SK-N-SH treated with all-trans-retinoic acid at 6 μM for 48 hours (cell line): ENCODE data around the gene MORC4.

ENCODE experiments used
- ATAC-seq: fragments of 200-7000 bp; cut with Tn5 transposase; 3 replicates; pipeline ENCODE4 v1.9.1; 2020; ENCODE audit warnings: mild to moderate bottlenecking, moderate library complexity
- BACH2 ChIP-seq: fragments of 250-450 bp; sonication (Bioruptor Pico); IDR thresholded peaks from 2 replicates; pipeline ENCODE4 v1.9.0; 2021; ENCODE audit warnings: mild to moderate bottlenecking, borderline replicate concordance
- CREB5 ChIP-seq: fragments of 250-450 bp; sonication (Bioruptor Pico); IDR thresholded peaks from 2 replicates; pipeline ENCODE4 v1.5.1; 2020; ENCODE audit warnings: low read depth, mild to moderate bottlenecking, moderate library complexity
- CSDC2 ChIP-seq: fragments of 250-450 bp; sonication (Bioruptor Pico); IDR thresholded peaks from 2 replicates; pipeline ENCODE4 v1.5.0; 2020; ENCODE audit warnings: mild to moderate bottlenecking, moderate library complexity
- ISL1 ChIP-seq: fragments of 250-450 bp; sonication (Bioruptor Pico); IDR thresholded peaks from 2 replicates; pipeline ENCODE4 v2.1.2; 2022; ENCODE audit warnings: mild to moderate bottlenecking, moderate library complexity
- OSR1 ChIP-seq: fragments of 250-450 bp; sonication (Bioruptor Pico); IDR thresholded peaks from 2 replicates; pipeline ENCODE4 v1.8.0; 2022; ENCODE audit warnings: moderate library complexity, mild to moderate bottlenecking, inconsistent platforms
- PATZ1 ChIP-seq: fragments of 250-450 bp; sonication (Bioruptor Pico); IDR thresholded peaks from 2 replicates; pipeline ENCODE4 v1.8.0; 2020; ENCODE audit warnings: mild to moderate bottlenecking, moderate library complexity, borderline replicate concordance
- PPARA ChIP-seq: fragments of 250-450 bp; sonication (Bioruptor Pico); IDR thresholded peaks from 2 replicates; pipeline ENCODE4 v1.5.0; 2020; ENCODE audit warnings: mild to moderate bottlenecking, borderline replicate concordance
- RARB ChIP-seq: fragments of 250-450 bp; sonication (Bioruptor Pico); IDR thresholded peaks from 2 replicates; pipeline ENCODE4 v1.8.0; 2021; ENCODE audit warnings: mild to moderate bottlenecking, moderate library complexity
- SNAI2 ChIP-seq: fragments of 250-450 bp; sonication (Bioruptor Pico); IDR thresholded peaks from 2 replicates; pipeline ENCODE4 v1.5.0; 2020; ENCODE audit warnings: mild to moderate bottlenecking, moderate library complexity
- TCF4 ChIP-seq: fragments of 250-450 bp; sonication (Bioruptor Pico); IDR thresholded peaks from 2 replicates; pipeline ENCODE4 v1.8.0; 2021; ENCODE audit warnings: mild to moderate bottlenecking, moderate library complexity, borderline replicate concordance
- ZC3H10 ChIP-seq: fragments of 250-450 bp; sonication (Bioruptor Pico); IDR thresholded peaks from 2 replicates; pipeline ENCODE4 v1.5.1; 2021; ENCODE audit warnings: mild to moderate bottlenecking, moderate library complexity
- ZFP3 ChIP-seq: fragments of 250-450 bp; sonication (Bioruptor Pico); IDR thresholded peaks from 2 replicates; pipeline ENCODE4 v1.5.0; 2020; ENCODE audit warnings: mild to moderate bottlenecking, moderate library complexity
- ZFP30 ChIP-seq: fragments of 450-650 bp; formaldehyde crosslinking; IDR thresholded peaks from 2 replicates; pipeline ENCODE4 v1.5.0; 2022; ENCODE audit warnings: mild to moderate bottlenecking, moderate library complexity
- ZNF565 ChIP-seq: fragments of 450-650 bp; formaldehyde crosslinking; conservative IDR thresholded peaks from 2 replicates; pipeline ENCODE4 v1.5.0; 2020; ENCODE audit warnings: low read depth, mild to moderate bottlenecking, moderate library complexity
- ZNF70 ChIP-seq: fragments of 450-650 bp; formaldehyde crosslinking; IDR thresholded peaks from 2 replicates; pipeline ENCODE4 v1.5.0; 2020; ENCODE audit warnings: mild to moderate bottlenecking, moderate library complexity
- ZNF8 ChIP-seq: fragments of 450-650 bp; formaldehyde crosslinking; IDR thresholded peaks from 2 replicates; pipeline ENCODE4 v1.5.0; 2020; ENCODE audit warnings: mild to moderate bottlenecking, moderate library complexity
- TF ChIP-seq, protein P1 (sequence below): fragments of 250-450 bp; sonication (Bioruptor Pico); IDR thresholded peaks from 2 replicates; pipeline ENCODE4 v1.8.0; 2021; ENCODE audit warnings: low read depth, mild to moderate bottlenecking, moderate library complexity, borderline replicate concordance
- TF ChIP-seq, protein P2 (sequence below): fragments of 250-450 bp; sonication (Bioruptor Pico); IDR thresholded peaks from 2 replicates; pipeline ENCODE4 v1.5.0; 2020; ENCODE audit warnings: mild to moderate bottlenecking, moderate library complexity
- TF ChIP-seq, protein P3 (sequence below): fragments of 250-450 bp; sonication (Bioruptor Pico); IDR thresholded peaks from 2 replicates; pipeline ENCODE4 v1.5.1; 2021; ENCODE audit warnings: mild to moderate bottlenecking, moderate library complexity

Gene MORC4

DNA sequence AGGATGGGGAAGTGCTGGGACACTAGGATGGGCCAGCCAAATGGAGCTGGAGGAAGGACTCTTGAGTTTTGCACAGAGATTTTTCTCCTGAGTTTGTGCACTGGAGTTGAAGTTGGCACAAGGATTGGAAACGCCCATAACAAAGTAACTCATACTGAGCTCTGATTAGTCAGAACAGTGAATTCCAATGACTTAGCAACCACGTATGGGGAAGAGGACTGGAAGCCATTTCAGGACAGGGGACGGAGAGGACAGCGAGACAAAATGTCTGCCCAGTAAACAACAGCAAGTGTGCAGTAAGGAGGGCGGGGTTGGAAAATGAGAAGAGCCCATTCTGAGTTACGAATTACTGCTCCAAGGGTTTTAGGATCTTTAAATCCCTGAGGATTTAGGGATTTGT, 102.8 kb downstream of the MORC4 start:
- TF ChIP-seq PATZ1 (CRISPR knock-in tag) (no peak), OSR1 (CRISPR knock-in tag) (no peak)
- TF ChIP-seq, protein P1, sequence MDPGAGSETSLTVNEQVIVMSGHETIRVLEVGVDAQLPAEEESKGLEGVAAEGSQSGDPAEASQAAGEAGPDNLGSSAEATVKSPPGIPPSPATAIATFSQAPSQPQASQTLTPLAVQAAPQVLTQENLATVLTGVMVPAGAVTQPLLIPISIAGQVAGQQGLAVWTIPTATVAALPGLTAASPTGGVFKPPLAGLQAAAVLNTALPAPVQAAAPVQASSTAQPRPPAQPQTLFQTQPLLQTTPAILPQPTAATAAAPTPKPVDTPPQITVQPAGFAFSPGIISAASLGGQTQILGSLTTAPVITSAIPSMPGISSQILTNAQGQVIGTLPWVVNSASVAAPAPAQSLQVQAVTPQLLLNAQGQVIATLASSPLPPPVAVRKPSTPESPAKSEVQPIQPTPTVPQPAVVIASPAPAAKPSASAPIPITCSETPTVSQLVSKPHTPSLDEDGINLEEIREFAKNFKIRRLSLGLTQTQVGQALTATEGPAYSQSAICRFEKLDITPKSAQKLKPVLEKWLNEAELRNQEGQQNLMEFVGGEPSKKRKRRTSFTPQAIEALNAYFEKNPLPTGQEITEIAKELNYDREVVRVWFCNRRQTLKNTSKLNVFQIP (CRISPR knock-in tag): no peak
- ATAC-seq: no peak

DNA sequence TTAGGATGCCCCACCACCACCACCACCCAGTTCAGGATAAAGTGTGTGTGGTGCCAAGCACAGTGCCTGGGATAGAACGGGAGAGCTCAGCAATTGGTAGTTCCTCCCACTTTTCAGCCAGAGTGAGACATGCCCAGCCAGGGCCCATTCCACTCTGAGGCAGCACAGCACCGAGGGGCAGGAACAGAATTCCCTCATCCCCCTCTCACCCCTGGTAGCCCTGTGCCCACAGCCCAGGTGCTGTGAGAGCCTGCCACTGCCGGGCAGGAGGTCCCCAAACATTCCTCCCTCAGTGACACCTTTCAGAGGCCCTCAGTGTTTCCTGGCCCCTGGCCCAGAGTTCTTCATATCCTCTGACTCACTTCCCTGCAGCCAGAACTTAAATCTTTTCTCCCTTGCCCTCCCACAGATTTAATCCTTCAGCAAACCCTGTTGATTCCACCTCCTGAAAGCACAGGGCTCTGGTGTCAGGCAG, 105.0 kb downstream of the MORC4 start:
- peak; percentile 68 for ATAC-seq
- TF ChIP-seq PPARA (CRISPR knock-in tag) (no peak), CREB5 (CRISPR knock-in tag) (no peak), PATZ1 (CRISPR knock-in tag) (no peak), ZNF70 (no peak), RARB (CRISPR knock-in tag) (no peak), OSR1 (CRISPR knock-in tag) (no peak), TCF4 (CRISPR knock-in tag) (no peak), ZNF565 (no peak), BACH2 (no peak), SNAI2 (CRISPR knock-in tag) (no peak), ZC3H10 (CRISPR knock-in tag) (no peak), ZFP30 (CRISPR knock-in tag) (no peak), ZFP3 (no peak), ZNF8 (CRISPR knock-in tag) (no peak), CSDC2 (CRISPR knock-in tag) (no peak), ISL1 (CRISPR knock-in tag) (no peak)
- TF ChIP-seq, protein P1 (CRISPR knock-in tag): no peak
- TF ChIP-seq, protein P2, sequence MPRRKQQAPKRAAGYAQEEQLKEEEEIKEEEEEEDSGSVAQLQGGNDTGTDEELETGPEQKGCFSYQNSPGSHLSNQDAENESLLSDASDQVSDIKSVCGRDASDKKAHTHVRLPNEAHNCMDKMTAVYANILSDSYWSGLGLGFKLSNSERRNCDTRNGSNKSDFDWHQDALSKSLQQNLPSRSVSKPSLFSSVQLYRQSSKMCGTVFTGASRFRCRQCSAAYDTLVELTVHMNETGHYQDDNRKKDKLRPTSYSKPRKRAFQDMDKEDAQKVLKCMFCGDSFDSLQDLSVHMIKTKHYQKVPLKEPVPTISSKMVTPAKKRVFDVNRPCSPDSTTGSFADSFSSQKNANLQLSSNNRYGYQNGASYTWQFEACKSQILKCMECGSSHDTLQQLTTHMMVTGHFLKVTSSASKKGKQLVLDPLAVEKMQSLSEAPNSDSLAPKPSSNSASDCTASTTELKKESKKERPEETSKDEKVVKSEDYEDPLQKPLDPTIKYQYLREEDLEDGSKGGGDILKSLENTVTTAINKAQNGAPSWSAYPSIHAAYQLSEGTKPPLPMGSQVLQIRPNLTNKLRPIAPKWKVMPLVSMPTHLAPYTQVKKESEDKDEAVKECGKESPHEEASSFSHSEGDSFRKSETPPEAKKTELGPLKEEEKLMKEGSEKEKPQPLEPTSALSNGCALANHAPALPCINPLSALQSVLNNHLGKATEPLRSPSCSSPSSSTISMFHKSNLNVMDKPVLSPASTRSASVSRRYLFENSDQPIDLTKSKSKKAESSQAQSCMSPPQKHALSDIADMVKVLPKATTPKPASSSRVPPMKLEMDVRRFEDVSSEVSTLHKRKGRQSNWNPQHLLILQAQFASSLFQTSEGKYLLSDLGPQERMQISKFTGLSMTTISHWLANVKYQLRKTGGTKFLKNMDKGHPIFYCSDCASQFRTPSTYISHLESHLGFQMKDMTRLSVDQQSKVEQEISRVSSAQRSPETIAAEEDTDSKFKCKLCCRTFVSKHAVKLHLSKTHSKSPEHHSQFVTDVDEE: no peak
- TF ChIP-seq, all 23 proteins: peak for 0

- peak; percentile 94 for ATAC-seq
- TF ChIP-seq CSDC2 (CRISPR knock-in tag) (no peak), RARB (CRISPR knock-in tag) (no peak), ZNF565 (no peak), ZFP30 (CRISPR knock-in tag) (no peak), OSR1 (CRISPR knock-in tag) (no peak), ZC3H10 (CRISPR knock-in tag) (no peak)
- TF ChIP-seq, protein P2: no peak
- TF ChIP-seq, protein P1 (CRISPR knock-in tag): no peak
- TF ChIP-seq, protein P3, sequence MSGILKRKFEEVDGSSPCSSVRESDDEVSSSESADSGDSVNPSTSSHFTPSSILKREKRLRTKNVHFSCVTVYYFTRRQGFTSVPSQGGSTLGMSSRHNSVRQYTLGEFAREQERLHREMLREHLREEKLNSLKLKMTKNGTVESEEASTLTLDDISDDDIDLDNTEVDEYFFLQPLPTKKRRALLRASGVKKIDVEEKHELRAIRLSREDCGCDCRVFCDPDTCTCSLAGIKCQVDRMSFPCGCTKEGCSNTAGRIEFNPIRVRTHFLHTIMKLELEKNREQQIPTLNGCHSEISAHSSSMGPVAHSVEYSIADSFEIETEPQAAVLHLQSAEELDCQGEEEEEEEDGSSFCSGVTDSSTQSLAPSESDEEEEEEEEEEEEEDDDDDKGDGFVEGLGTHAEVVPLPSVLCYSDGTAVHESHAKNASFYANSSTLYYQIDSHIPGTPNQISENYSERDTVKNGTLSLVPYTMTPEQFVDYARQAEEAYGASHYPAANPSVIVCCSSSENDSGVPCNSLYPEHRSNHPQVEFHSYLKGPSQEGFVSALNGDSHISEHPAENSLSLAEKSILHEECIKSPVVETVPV (CRISPR knock-in tag): no peak
Measured at GRCh38 chrX:106894392-106894909, 105.6 kb downstream of the MORC4 start.
